Neural crest cell (in vitro differentiated cells): Measurements from ENCODE around the gene TROAP. TPM values are rescaled to one million over a fixed set of nuclear protein-coding genes. Genes with fewer than 3 reads are reported as not detected.

Source experiments
- DNase-seq: peaks from one replicate; pipeline ENCODE4 v3.0.0; 2021; ENCODE audit warnings: low read depth, mixed read lengths, low spot score
- H3K27ac Mint-ChIP-seq: one replicate; pipeline ENCODE4 v1.8.0; 2021; ENCODE audit warnings: mild to moderate bottlenecking, mixed read lengths; ENCODE audit not compliant: unreplicated experiment
- H3K27me3 Mint-ChIP-seq: 2 replicates; pipeline ENCODE4 v1.8.0; 2021; ENCODE audit warnings: low read depth, mild to moderate bottlenecking, mixed read lengths
- H3K36me3 Mint-ChIP-seq: 2 replicates; pipeline ENCODE4 v1.8.0; 2021; ENCODE audit warnings: low read depth, mild to moderate bottlenecking, mixed read lengths
- H3K4me1 Mint-ChIP-seq: 2 replicates; pipeline ENCODE4 v1.8.0; 2021; ENCODE audit warnings: mixed read lengths
- H3K4me3 Mint-ChIP-seq: one replicate; pipeline ENCODE4 v1.8.0; 2021; ENCODE audit warnings: mild to moderate bottlenecking, mixed read lengths
- H3K9me3 Mint-ChIP-seq: 2 replicates; pipeline ENCODE4 v1.8.0; 2021; ENCODE audit warnings: mixed read lengths
- CTCF ChIP-seq: fragments of 200-600 bp; sonication (generic); conservative IDR thresholded peaks from 2 replicates; pipeline ENCODE4 v1.5.0; 2021; ENCODE audit warnings: antibody characterized with exemption, mild to moderate bottlenecking
- total RNA-seq: library from RNA; stranded (reverse); gene quantifications from 2 replicates; pipeline ENCODE4 v1.2.1, GENCODE V29; 2021

The TROAP gene
- total RNA-seq, 1 donor from 2014 or later = 91.2 TPM

DNA sequence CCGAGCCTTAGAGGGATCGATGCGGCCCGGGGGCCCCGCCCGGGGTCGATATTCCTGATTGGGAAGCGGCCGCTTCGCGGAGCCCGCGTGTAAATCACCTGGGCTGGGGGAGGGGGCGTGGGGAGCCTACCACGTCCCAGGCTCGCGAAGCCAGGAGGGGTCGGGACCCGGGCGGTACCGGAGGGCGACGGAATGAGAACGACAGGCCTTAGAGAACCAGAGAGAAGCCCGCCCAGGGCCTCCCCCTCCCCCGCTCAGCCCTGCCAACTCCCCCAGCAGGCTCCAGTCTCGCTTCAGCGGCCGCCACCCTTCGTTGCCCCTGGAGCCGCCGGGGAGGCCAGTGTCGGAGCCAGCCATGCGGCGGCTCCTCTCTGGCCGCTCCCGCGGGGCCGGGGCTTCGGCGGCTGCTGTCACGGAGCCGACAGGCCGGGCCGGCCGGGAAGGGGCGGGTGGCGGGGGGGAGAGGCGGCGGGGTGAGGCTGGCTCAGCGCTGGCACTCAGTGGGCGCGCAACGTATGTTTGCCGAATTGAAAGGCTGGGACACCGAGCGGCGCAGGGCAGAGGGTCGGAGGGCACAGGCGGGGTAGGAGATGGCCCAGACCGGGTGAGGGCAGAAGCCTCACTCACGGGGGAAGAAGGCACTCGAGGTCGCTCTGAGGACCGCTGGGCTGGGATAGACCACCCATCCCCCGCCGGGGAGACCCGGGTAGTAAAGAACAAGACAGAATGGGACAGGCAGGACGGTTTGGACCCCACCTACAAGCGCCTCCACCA is 22.2 kb downstream of the TROAP start:
- Mint-ChIP-seq H3K27ac (no peak overlapping the region), H3K9me3 (no peaks in the 10 kb centered on the region), H3K36me3 (no peaks in the 10 kb centered on the region), H3K27me3 (peaks cover 90% of the 10 kb centered on the region), H3K4me3 (peak overlapping the region; percentile 74), H3K4me1 (peaks cover 49% of the 10 kb centered on the region)
- no peak for TF ChIP-seq CTCF
- no peak for DNase-seq

DNA sequence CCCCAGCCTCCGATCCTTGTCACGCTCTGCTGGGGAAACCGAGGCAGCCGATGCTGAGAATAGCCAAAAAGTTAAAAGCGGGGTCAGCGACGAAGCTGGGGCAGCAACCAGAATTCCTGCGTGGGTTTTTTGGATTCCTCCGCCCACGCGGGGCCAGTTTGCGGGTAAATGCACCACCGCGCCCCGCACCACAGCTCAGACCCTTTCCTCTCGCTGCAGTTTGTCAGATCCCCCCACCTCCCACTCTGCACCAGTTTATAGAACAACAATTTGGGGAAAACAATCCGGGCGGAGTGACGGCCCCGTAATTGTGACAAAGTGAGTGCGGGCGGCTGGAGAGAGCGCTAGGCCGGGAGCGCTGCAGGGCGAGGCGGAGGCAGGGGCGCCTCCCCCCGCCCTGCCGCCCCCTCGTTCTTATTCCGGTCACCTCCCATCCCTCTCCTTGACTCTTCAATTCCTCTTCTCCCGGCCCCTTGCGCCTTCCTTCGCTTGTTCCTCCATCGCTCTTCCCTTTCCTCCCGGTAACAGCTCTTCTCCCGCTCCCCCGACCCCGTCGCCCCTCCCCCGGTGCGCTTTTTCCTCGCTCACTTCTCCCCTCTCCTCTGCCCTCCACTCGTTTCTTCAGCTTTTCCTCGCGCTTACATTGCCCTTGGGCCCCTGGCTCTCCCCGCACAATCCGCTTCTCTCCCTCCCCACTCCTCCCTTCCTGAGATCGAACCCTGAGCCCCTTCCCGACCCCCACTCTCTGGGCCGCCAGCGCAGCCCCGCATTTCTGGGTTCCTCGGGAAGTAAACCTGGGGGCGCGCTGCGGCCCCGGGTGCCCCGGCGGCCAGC is 23.0 kb downstream of the TROAP start:
- DNase-seq = no peak
- Mint-ChIP-seq H3K9me3 (no peaks in the 10 kb centered on the region), H3K4me1 (peaks cover 41% of the 10 kb centered on the region), H3K4me3 (peak overlapping the region; percentile 74), H3K27me3 (peaks cover 88% of the 10 kb centered on the region), H3K27ac (no peak overlapping the region), H3K36me3 (no peaks in the 10 kb centered on the region)
- no peak for TF ChIP-seq CTCF

DNA sequence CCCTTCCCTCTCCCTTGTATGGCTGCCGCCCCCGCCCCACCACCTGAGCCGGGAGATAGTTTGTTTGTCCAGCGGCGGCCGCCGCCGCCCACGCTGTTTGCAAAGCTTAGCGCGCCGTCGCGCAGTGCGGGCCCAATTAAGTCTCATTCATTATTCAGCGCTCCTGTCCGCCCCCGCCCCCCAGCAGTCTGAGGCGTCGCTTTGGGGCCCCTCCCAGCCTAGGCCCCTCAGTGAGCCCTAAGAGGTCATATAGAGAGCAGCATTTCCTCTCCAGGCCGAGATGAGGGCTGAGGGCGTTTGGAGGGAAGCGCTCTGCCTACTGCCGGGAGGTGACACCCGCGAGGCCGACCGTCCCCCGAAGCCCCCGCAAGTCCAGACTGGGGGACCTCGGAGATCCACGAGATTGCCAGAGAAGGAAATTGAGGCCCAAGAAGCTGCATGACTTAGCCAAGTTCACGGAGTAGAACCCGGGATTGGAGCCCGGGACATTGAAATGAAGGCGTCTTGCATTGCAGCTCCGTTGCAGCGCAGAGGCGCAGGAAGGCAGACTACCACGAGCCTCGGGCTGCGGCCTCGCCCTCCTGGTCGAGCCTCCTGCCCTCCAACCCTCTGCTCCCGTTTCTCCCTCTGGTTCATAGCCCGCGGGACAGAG is 23.7 kb downstream of the TROAP start, which contains the start of gene DNAJC22:
TSS of gene DNAJC22 (plus strand) at position 230 of the 652 bp plus-strand sequence. CDS start 1,985 bp downstream, outside the sequence.
- H3K36me3 Mint-ChIP-seq = no peaks in the 10 kb centered on the region
- peaks cover 87% of the 10 kb centered on the region for H3K27me3 Mint-ChIP-seq
- peak within 1 kb of the TSS; percentile 50 for H3K27ac Mint-ChIP-seq
- TF ChIP-seq CTCF = no peak
- H3K4me3 Mint-ChIP-seq = peak within 1 kb of the TSS; percentile 74
- no peaks in the 10 kb centered on the region for H3K9me3 Mint-ChIP-seq
- DNase-seq = no peak
- peaks cover 37% of the 10 kb centered on the region for H3K4me1 Mint-ChIP-seq

GRCh38 chr12:49347311-49348193 is 24.5 kb downstream of the TROAP start:
- DNase-seq = peak; percentile 86
- peak overlapping the region; percentile 70 for H3K4me3 Mint-ChIP-seq
- peak overlapping the region; percentile 50 for H3K27ac Mint-ChIP-seq
- H3K36me3 Mint-ChIP-seq = no peaks in the 10 kb centered on the region
- H3K27me3 Mint-ChIP-seq = peaks cover 84% of the 10 kb centered on the region
- H3K9me3 Mint-ChIP-seq = no peaks in the 10 kb centered on the region
- TF ChIP-seq CTCF = peak; percentile 99
- peaks cover 35% of the 10 kb centered on the region for H3K4me1 Mint-ChIP-seq
